ENCODE data around the gene KLHDC1. TPM values are rescaled to one million over a fixed set of nuclear protein-coding genes. Genes with fewer than 3 reads are reported as not detected.
"Not testable (repeated sequence)": the region's sequence is repeated elsewhere in the genome, so short reads cannot be mapped to it uniquely, and the experiment has no call there.

The KLHDC1 gene
- total and polyA plus RNA-seq, 9 donors: 6.7 to 22.9 (median 16.8) TPM

- no peak for TF ChIP-seq EP300 (IDR thresholded peaks at IDR 0.05)
- TF ChIP-seq, protein P1, sequence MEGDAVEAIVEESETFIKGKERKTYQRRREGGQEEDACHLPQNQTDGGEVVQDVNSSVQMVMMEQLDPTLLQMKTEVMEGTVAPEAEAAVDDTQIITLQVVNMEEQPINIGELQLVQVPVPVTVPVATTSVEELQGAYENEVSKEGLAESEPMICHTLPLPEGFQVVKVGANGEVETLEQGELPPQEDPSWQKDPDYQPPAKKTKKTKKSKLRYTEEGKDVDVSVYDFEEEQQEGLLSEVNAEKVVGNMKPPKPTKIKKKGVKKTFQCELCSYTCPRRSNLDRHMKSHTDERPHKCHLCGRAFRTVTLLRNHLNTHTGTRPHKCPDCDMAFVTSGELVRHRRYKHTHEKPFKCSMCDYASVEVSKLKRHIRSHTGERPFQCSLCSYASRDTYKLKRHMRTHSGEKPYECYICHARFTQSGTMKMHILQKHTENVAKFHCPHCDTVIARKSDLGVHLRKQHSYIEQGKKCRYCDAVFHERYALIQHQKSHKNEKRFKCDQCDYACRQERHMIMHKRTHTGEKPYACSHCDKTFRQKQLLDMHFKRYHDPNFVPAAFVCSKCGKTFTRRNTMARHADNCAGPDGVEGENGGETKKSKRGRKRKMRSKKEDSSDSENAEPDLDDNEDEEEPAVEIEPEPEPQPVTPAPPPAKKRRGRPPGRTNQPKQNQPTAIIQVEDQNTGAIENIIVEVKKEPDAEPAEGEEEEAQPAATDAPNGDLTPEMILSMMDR (IDR thresholded peaks at IDR 0.05): no peak
- TF ChIP-seq POLR2A (IDR thresholded peaks at IDR 0.05): no peak
- Histone ChIP-seq H3K4me1 (ENCODE audit: insufficient read depth) (no peaks in the 10 kb centered on the region), H3K27me3 (no peaks in the 10 kb centered on the region), H3K36me3 (no peaks in the 10 kb centered on the region), H3K27ac (no peak overlapping the region), H3K4me3 (no peak overlapping the region), H3K9me3 (no peaks in the 10 kb centered on the region)
- DNase-seq: no peak
- WGBS, 3 donors: 97 to 99% (median 97%) methylated on average over 2 of the region's 2 CpGs
- intact Hi-C loops (cut with DNase I): no loop called here
Observed at GRCh38 chr14:49778421-49778820, 85.5 kb downstream of the KLHDC1 start.

DNA sequence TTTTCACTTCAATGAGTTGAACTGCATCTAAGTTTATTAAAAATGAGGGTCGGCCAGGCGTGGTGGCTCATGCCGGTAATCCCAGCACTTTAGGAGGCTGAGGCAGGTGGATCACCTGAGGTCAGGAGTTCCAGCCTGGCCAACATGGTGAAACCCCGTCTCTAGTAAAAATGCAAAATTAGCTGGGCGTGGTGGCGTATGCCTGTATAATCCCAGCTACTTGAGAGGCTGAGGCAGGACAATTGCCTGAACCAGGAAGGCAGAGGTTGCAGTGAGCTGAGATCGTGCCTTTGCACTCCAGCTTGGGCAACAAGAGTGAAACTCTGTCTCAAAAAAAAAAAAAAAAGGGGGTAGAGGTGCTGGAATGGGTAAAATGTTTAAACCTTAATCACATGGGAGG, 88.1 kb downstream of the KLHDC1 start:
- intact Hi-C loops (cut with DNase I): loop anchor here in 1 of 4 donors (10.0 kb wide), 1 partner anchor 54 kb away; no protein-coding TSS in a partner anchor
- H3K9me3 ChIP-seq; DNase-seq; H3K4me3 ChIP-seq; H3K4me1 ChIP-seq (ENCODE audit: insufficient read depth); H3K36me3 ChIP-seq; H3K27me3 ChIP-seq; H3K27ac ChIP-seq: not testable (repeated sequence)
- WGBS, 3 donors: 89 to 95% (median 95%) methylated on average over 7 of the region's 7 CpGs

DNA sequence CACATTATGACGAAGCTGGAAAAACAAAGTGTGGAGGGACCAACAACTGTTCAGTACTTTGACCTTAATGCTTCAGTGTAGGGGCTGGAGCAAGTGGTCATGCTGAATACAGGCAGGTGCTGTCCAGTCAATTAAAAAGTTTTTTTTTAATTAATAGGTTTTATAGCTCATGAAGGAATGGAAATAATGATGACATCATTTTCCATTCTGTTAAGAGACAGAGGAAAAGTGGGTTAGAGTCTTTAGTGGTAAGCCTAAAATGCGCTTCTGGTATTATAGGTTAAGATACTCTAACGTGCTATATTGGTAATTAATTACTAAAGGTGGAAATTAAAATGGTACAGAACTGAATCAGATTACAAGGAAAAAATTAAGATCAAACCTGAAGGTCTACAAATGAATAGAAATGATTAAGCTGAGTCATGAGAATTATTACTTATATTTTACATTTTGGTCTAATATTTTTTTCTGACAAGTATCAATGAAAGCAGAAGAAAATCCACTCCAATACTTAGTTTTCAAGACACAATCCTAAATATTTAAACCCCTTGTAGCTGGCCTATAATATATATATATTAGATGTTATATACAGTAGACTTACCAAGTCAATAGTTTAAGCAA, 90.6 kb downstream of the KLHDC1 start:
- no peaks in the 10 kb centered on the region for H3K9me3 ChIP-seq
- DNase-seq: no peak
- no peaks in the 10 kb centered on the region for H3K36me3 ChIP-seq
- H3K4me1 ChIP-seq (ENCODE audit: insufficient read depth): no peaks in the 10 kb centered on the region
- WGBS, 3 donors: 79 to 83% (median 80%) methylated on average over 3 of the region's 3 CpGs
- no peak overlapping the region for H3K27ac ChIP-seq
- no peak overlapping the region for H3K4me3 ChIP-seq
- H3K27me3 ChIP-seq: no peaks in the 10 kb centered on the region
- TF ChIP-seq, protein P1 (IDR thresholded peaks at IDR 0.05): no peak
- TF ChIP-seq POLR2A (IDR thresholded peaks at IDR 0.05): no peak
- TF ChIP-seq EP300 (IDR thresholded peaks at IDR 0.05): no peak
- intact Hi-C loops (cut with DNase I): loop anchor here in 1 of 4 donors (10.0 kb wide), 1 partner anchor 51 kb away; no protein-coding TSS in a partner anchor

GRCh38 chr14:49786315-49786714, 93.4 kb downstream of the KLHDC1 start:
- 96 to 100% (median 98%) methylated on average over 2 of the region's 2 CpGs for WGBS, 3 donors
- Histone ChIP-seq H3K4me3 (no peak overlapping the region), H3K27me3 (no peaks in the 10 kb centered on the region), H3K36me3 (no peaks in the 10 kb centered on the region), H3K4me1 (ENCODE audit: insufficient read depth) (no peaks in the 10 kb centered on the region), H3K9me3 (no peaks in the 10 kb centered on the region), H3K27ac (no peak overlapping the region)
- intact Hi-C loops (cut with DNase I): loop anchor here in 1 of 4 donors (10.0 kb wide), 1 partner anchor 48 kb away; no protein-coding TSS in a partner anchor
- TF ChIP-seq POLR2A (IDR thresholded peaks at IDR 0.05) (no peak), EP300 (IDR thresholded peaks at IDR 0.05) (no peak)
- TF ChIP-seq, protein P1 (IDR thresholded peaks at IDR 0.05): no peak
- DNase-seq: no peak

GRCh38 chr14:49792618-49793017, 99.7 kb downstream of the KLHDC1 start:
- no peak overlapping the region for H3K4me3 ChIP-seq
- H3K27ac ChIP-seq: no peak overlapping the region
- no peaks in the 10 kb centered on the region for H3K36me3 ChIP-seq
- H3K9me3 ChIP-seq: no peaks in the 10 kb centered on the region
- H3K4me1 ChIP-seq (ENCODE audit: insufficient read depth): no peaks in the 10 kb centered on the region
- no peak for DNase-seq
- H3K27me3 ChIP-seq: no peaks in the 10 kb centered on the region
- 0% methylated on average over 1 of the region's 1 CpG for WGBS, 3 donors
- intact Hi-C loops (cut with DNase I): no loop called here
- no peak for TF ChIP-seq EP300 (IDR thresholded peaks at IDR 0.05)
- TF ChIP-seq, protein P1 (IDR thresholded peaks at IDR 0.05): no peak
- no peak for TF ChIP-seq POLR2A (IDR thresholded peaks at IDR 0.05)
